HepG2 (cell line): Measurements from ENCODE around the gene TBC1D20. TPM values are rescaled to one million over a fixed set of nuclear protein-coding genes. Genes with fewer than 3 reads are reported as not detected.

Experiments used
- DNMT1 ChIP-seq: sonication (generic); formaldehyde crosslinking; IDR thresholded peaks from 2 replicates; pipeline ENCODE4 v1.5.1; 2020; ENCODE audit warnings: mild to moderate bottlenecking, missing genetic modification reagents
- FOSL2 ChIP-seq: sonication (generic); formaldehyde crosslinking; IDR thresholded peaks from 2 replicates; pipeline ENCODE4 v1.4.0; 2020; ENCODE audit warnings: missing genetic modification reagents
- NCOA5 ChIP-seq: sonication (generic); formaldehyde crosslinking; IDR thresholded peaks from 2 replicates; pipeline ENCODE4 v1.4.0; 2020; ENCODE audit warnings: missing genetic modification reagents
- SIN3B ChIP-seq: fragments of 150-350 bp; IDR thresholded peaks from 2 replicates; pipeline ENCODE4 v1.6.1; 2014; ENCODE audit warnings: low read length
- TBP ChIP-seq: sonication (generic); formaldehyde crosslinking; IDR thresholded peaks from 2 replicates; pipeline ENCODE4 v1.5.0; 2020; ENCODE audit warnings: missing genetic modification reagents
- ZNF34 ChIP-seq: sonication (generic); formaldehyde crosslinking; IDR thresholded peaks from 2 replicates; pipeline ENCODE4 v1.4.0; 2020; ENCODE audit warnings: mild to moderate bottlenecking, missing genetic modification reagents, borderline replicate concordance
- ZNF678 ChIP-seq: sonication (generic); formaldehyde crosslinking; IDR thresholded peaks from 2 replicates; pipeline ENCODE4 v1.4.0; 2020; ENCODE audit warnings: mild to moderate bottlenecking, missing genetic modification reagents
- ZNF776 ChIP-seq: sonication (generic); formaldehyde crosslinking; IDR thresholded peaks from 2 replicates; pipeline ENCODE4 v1.4.0; 2020; ENCODE audit warnings: mild to moderate bottlenecking, missing genetic modification reagents
- polyA plus RNA-seq, 8 experiments: library from polyadenylated mRNA; depleted of rRNA in 3 of 8; stranded (reverse) in 7 of 8; unstranded in 1 of 8; fragments of >200 nt; fragmentation: Illumina TruSeq in 4 of 8; extraction: Trizol in 4 of 8; gene quantifications; 2 replicates each; pipeline versions ENCODE4 v1.2.1 to v1.2.3, GENCODE V29; 2011 to 2016; ENCODE audit warnings: low read depth in 4 of 8, missing spikeins in 1 of 8, mixed read lengths in 1 of 8; ENCODE audit not compliant: insufficient read depth in 1 of 8
- total RNA-seq, 5 experiments: library from RNA; depleted of rRNA; stranded (reverse); fragments of >200 nt; fragmentation: Illumina TruSeq; extraction: Trizol; gene quantifications; 2 replicates each; pipeline ENCODE4 v1.2.3, GENCODE V29; 2016; ENCODE audit warnings: low read depth in 1 of 5
- TF ChIP-seq, protein P1 (sequence below), 2 experiments: fragments of 450-650 bp in 1 of 2; sonication (generic) in 1 of 2; formaldehyde crosslinking in 1 of 2; IDR thresholded peaks; 2 replicates each; pipeline versions ENCODE4 v1.6.1 to v1.8.0; 2016 to 2022; ENCODE audit warnings: antibody characterized with exemption in 1 of 2, mild to moderate bottlenecking in 1 of 2, missing genetic modification reagents in 1 of 2
- TF ChIP-seq, protein P2 (sequence below): sonication (generic); formaldehyde crosslinking; IDR thresholded peaks from 2 replicates; pipeline ENCODE4 v1.8.0; 2022; ENCODE audit warnings: mild to moderate bottlenecking, missing genetic modification reagents, moderate library complexity
- TF ChIP-seq, protein P3 (sequence below): IDR thresholded peaks from 2 replicates; pipeline ENCODE4 v1.6.1; 2016; ENCODE audit warnings: low read depth, missing genetic modification reagents, missing compliant biosample characterization
- TF ChIP-seq, protein P4 (sequence below): sonication (generic); formaldehyde crosslinking; IDR thresholded peaks from 2 replicates; pipeline ENCODE4 v1.4.0; 2020; ENCODE audit warnings: mild to moderate bottlenecking, missing genetic modification reagents, borderline replicate concordance

TBC1D20 gene
- total and polyA plus RNA-seq, 2 of the 13 experiments (the other 11 are each of a cell fraction or from before 2014, with no cell fraction given): 36.6 to 47.1 TPM

DNA sequence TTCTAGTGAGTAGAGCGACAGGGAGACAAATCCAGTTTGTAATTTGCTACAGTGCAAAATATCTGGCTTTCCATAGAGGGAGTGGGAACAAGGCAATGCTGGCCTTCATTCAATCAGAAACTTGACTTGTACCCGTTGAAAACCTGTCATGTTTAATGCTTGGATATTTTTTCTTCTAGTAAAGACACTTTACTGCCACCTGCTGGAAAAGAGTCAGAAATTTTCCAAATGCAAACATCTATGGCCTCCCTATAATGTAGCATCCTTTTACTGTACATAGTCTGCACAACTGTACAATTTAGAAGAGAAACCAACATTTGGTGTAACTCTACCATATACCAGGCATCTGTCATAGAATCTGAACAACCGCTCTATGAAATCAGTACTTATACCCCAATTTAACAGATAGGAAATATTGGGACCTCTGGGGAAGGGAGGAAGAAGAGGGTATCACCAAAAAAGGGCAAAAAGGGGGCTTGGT lies 16.7 kb upstream of the TBC1D20 start (continued):
- TF ChIP-seq, protein P1, sequence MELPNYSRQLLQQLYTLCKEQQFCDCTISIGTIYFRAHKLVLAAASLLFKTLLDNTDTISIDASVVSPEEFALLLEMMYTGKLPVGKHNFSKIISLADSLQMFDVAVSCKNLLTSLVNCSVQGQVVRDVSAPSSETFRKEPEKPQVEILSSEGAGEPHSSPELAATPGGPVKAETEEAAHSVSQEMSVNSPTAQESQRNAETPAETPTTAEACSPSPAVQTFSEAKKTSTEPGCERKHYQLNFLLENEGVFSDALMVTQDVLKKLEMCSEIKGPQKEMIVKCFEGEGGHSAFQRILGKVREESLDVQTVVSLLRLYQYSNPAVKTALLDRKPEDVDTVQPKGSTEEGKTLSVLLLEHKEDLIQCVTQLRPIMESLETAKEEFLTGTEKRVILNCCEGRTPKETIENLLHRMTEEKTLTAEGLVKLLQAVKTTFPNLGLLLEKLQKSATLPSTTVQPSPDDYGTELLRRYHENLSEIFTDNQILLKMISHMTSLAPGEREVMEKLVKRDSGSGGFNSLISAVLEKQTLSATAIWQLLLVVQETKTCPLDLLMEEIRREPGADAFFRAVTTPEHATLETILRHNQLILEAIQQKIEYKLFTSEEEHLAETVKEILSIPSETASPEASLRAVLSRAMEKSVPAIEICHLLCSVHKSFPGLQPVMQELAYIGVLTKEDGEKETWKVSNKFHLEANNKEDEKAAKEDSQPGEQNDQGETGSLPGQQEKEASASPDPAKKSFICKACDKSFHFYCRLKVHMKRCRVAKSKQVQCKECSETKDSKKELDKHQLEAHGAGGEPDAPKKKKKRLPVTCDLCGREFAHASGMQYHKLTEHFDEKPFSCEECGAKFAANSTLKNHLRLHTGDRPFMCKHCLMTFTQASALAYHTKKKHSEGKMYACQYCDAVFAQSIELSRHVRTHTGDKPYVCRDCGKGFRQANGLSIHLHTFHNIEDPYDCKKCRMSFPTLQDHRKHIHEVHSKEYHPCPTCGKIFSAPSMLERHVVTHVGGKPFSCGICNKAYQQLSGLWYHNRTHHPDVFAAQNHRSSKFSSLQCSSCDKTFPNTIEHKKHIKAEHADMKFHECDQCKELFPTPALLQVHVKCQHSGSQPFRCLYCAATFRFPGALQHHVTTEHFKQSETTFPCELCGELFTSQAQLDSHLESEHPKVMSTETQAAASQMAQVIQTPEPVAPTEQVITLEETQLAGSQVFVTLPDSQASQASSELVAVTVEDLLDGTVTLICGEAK (IDR thresholded peaks at IDR 0.05): no peak
- TF ChIP-seq, protein P1 (CRISPR knock-in tag; IDR thresholded peaks at IDR 0.05): no peak
- TF ChIP-seq ZNF34 (CRISPR knock-in tag) (no peak), SIN3B (no peak), FOSL2 (CRISPR knock-in tag) (no peak), DNMT1 (CRISPR knock-in tag) (no peak), TBP (CRISPR knock-in tag) (no peak), ZNF776 (no peak), NCOA5 (CRISPR knock-in tag) (no peak), ZNF678 (CRISPR knock-in tag) (no peak)
- TF ChIP-seq, protein P2, sequence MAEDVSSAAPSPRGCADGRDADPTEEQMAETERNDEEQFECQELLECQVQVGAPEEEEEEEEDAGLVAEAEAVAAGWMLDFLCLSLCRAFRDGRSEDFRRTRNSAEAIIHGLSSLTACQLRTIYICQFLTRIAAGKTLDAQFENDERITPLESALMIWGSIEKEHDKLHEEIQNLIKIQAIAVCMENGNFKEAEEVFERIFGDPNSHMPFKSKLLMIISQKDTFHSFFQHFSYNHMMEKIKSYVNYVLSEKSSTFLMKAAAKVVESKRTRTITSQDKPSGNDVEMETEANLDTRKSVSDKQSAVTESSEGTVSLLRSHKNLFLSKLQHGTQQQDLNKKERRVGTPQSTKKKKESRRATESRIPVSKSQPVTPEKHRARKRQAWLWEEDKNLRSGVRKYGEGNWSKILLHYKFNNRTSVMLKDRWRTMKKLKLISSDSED (CRISPR knock-in tag): no peak
- TF ChIP-seq, protein P3, sequence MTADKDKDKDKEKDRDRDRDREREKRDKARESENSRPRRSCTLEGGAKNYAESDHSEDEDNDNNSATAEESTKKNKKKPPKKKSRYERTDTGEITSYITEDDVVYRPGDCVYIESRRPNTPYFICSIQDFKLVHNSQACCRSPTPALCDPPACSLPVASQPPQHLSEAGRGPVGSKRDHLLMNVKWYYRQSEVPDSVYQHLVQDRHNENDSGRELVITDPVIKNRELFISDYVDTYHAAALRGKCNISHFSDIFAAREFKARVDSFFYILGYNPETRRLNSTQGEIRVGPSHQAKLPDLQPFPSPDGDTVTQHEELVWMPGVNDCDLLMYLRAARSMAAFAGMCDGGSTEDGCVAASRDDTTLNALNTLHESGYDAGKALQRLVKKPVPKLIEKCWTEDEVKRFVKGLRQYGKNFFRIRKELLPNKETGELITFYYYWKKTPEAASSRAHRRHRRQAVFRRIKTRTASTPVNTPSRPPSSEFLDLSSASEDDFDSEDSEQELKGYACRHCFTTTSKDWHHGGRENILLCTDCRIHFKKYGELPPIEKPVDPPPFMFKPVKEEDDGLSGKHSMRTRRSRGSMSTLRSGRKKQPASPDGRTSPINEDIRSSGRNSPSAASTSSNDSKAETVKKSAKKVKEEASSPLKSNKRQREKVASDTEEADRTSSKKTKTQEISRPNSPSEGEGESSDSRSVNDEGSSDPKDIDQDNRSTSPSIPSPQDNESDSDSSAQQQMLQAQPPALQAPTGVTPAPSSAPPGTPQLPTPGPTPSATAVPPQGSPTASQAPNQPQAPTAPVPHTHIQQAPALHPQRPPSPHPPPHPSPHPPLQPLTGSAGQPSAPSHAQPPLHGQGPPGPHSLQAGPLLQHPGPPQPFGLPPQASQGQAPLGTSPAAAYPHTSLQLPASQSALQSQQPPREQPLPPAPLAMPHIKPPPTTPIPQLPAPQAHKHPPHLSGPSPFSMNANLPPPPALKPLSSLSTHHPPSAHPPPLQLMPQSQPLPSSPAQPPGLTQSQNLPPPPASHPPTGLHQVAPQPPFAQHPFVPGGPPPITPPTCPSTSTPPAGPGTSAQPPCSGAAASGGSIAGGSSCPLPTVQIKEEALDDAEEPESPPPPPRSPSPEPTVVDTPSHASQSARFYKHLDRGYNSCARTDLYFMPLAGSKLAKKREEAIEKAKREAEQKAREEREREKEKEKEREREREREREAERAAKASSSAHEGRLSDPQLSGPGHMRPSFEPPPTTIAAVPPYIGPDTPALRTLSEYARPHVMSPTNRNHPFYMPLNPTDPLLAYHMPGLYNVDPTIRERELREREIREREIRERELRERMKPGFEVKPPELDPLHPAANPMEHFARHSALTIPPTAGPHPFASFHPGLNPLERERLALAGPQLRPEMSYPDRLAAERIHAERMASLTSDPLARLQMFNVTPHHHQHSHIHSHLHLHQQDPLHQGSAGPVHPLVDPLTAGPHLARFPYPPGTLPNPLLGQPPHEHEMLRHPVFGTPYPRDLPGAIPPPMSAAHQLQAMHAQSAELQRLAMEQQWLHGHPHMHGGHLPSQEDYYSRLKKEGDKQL (CRISPR knock-in tag): no peak
- TF ChIP-seq, protein P4, sequence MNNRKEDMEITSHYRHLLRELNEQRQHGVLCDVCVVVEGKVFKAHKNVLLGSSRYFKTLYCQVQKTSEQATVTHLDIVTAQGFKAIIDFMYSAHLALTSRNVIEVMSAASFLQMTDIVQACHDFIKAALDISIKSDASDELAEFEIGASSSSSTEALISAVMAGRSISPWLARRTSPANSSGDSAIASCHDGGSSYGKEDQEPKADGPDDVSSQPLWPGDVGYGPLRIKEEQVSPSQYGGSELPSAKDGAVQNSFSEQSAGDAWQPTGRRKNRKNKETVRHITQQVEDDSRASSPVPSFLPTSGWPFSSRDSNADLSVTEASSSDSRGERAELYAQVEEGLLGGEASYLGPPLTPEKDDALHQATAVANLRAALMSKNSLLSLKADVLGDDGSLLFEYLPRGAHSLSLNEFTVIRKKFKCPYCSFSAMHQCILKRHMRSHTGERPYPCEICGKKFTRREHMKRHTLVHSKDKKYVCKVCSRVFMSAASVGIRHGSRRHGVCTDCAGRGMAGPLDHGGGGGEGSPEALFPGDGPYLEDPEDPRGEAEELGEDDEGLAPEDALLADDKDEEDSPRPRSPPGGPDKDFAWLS (CRISPR knock-in tag): no peak
